HG03159 (cell line): Measurements from ENCODE around the gene GPR157.
A peak's percentile ranks its signal among the peaks of the same experiment; 100 is the strongest.
"Not testable (repeated sequence)": the region's sequence is repeated elsewhere in the genome, so short reads cannot be mapped to it uniquely, and the experiment has no call there.

ENCODE experiments used
- ATAC-seq: cut with Tn5 transposase; IDR thresholded peaks from one replicate; pipeline ENCODE4 v1.9.1; 2021; ENCODE audit warnings: mild to moderate bottlenecking, moderate library complexity; ENCODE audit not compliant: unreplicated experiment

The GPR157 gene

DNA sequence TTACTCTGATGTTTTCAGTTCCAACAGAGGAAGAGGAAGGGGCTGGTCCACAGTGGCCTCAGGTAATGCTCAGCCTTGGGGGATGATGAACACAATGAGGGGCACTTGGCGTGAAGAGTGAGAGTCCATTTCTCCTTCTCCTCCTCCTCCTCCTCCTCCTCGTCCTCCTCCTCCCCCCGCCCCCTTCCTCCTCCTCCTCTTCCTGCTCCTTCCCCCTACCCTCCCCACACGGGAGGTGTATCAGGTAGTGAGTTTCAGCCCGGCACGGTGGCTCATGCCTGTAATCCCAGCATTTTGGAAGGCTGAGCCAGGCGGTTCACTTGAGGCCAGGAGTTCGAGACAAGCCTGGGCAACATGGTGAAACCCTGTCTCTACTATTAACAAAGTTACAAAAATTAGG, 17.3 kb upstream of the GPR157 start:
- ATAC-seq, result no peak

DNA sequence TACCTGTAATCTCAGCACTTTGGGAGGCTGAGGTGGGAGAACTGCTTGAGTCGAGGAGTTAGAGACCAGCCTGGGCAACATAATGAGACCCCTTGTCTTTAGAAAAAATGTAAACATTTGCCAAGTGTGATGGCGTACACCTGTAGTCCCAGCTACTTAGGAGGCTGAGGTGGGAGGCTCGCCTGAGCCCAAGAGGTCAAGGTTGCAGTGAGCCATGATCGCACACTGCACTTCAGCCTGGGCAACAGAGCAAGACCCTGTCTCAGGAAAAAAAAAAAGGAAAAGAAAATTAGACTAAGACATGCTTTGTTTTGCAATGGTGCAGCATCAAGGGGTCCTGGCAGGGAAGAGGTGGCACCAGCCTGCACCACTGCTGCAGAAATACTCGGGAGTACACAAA, 16.8 kb upstream of the GPR157 start:
- ATAC-seq, result no peak

DNA sequence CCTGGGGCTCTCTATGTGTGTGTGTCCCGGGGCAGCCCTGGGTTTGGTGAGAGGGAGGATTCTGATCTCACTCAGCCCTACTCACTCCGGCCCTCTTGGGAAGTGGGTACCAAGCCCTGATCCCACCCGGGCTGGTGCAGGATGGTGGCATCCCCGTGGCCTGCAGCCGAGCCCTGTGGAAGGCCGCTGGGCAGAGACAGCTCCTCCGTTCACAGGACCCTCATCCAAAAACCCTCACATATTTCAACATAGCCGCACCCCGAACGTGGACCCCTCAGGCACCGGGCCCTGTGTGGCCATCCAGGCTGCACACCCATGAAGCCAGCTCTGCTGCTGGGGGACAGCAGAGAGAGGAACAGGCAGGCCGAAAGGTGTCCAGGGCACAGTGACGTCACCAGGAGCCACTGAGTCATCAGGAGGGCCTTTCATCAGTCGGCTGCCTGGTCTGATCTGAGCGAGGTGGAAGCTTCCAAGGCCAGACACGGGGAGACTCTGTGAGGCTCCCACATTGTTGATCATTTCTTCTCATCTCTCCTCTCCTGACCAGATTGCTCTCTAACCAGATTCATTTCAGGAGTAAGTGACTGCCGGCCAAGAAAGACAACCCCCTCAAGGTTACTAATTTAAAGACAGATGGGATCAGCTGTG, 16.2 kb upstream of the GPR157 start:
- ATAC-seq, result no peak

DNA sequence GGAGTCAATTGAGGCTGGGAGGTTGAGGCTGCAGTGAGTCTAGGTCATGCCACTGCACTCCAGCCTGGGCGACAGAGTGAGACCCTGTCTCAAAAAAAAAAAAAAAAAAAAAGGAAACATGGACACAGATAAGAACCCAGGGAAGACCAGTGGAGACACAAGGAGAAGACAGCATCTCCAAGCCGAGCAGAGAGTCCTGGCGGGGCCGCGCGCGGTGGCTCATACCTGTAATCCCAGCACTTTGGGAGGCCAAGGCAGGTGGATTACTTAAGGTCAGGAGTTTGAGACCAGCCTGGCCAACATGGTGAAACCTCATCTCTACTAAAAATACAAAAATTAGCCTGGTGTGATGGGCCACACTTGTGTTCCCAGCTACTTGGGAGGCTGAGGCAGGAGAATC, 15.6 kb upstream of the GPR157 start:
- ATAC-seq, result not testable (repeated sequence)

DNA sequence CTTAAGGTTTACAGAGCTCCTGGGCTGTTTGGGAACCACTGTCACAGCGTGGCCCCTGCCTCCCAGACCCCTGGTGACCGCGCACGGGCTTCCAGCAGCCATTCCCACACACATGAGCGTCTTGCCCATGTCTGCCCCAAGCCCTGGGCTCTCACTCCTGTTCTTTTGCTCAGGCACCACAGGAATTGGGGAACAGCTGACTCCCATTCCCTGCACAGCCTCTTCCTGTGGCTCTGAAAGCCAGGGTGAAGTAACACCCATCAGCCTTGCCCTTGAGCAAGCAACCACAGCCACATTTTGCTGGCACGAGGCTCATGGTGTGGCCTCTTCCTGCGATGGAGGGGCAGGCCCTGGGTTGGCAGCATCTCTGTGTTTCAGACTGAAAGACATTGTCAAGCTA, 14.3 kb upstream of the GPR157 start:
- ATAC-seq, result no peak

DNA sequence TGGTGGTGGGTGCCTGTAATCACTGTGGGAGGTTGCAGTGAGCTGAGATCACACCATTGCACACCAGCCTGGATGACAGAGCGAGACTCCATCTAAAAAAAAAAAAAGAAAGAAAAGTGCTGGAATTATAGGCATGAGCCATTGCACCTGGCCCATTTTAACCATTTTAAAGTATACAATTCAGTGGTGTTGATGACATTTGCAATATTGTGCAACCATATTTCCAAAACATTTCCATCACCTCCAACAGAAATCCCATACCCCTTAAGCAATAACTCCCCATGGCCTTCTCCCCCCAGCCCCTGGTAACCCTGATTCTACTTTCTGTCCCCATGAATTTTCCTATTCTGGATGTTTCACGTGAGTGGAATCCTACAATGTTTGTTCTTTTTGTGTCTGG, 11.0 kb upstream of the GPR157 start:
- ATAC-seq, result no peak

DNA sequence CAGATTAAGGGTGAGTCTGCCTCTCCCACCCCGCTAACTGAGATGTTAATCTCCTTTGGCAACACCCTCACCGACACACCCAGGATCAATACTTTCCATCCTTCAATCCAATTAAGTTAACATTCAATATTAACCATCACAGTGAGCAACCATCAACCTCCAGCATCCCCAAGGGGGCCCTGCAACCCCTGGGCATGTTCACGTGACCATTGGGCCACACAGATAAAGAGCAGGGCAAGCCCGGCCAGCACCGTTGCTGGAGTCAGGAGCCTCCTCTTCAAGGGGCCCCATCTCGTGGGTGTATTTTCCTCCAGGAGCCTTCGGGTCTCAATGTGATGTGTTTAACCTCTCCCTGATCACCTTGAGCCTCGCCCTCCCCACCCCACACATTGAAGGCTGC, 8.0 kb upstream of the GPR157 start:
- no peak for ATAC-seq

DNA sequence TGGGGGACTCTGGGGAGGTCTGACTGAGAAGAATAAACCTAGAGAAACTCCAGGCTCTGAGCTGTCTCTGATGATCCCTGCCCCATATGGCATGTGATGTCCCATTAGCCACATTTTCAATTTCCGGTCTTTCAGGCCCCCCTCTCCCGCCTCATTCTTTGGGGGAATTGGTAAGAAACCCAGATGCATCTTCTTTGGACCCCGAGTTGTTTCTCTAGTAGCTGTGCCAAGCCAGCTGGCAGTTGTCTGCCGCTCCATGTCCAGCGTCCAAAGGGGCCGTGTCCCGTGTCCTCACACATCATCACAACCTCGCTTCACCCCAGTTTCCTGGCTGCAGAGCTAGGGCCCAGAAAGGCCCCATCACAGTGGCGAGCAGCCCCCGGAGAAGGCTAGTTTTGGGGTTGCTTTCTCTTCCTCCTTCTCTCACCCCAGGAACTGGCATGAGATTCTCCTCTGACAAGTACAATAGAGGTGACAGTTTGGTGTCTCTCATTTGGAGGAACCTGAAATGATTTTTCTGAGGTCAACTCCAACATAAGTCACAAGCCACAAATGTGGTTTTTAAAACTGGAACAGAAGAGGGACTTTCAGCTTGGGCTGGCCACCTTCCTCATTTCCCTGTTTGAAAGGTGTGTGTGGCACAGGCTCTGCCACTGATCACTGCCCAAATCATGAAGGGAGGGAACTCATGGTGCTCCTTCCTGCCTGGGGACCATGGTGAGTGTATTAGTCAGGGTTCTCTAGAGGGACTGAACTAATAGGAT, 6.4 kb upstream of the GPR157 start:
- ATAC-seq, result no peak

DNA sequence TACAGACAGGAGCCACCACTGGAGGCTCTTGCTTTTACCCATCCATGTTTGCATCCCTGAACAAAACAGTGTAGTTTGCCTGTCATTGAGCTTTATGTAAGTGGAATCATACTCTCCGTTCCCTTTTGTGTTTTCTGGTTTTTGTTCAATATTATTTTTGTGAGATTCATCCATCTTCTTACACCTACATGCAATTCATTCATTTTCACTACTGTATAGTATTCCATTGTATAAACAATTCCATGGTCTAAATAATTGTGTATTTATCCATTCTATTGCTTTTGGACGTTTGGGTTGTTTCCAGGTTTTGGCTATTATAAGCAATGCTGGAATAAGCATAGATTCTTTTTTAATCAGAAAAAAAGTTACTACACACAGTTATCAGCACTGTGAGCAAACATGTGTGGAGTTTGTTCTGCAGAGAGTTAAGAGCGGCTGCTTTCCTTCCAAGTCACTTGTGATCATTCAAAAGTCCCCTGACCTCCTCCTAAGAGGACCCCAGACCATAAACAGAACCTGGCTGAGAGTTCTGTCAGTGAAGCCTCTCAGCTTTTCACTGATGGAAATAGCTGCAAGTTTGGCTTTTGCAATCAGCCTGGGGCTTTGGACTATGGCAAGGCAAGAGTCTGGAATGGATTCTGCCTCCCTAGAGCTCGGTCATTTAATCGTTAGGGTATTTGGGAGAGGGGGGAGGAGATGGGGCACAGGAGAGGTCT, 5.1 kb upstream of the GPR157 start:
- no peak for ATAC-seq

DNA sequence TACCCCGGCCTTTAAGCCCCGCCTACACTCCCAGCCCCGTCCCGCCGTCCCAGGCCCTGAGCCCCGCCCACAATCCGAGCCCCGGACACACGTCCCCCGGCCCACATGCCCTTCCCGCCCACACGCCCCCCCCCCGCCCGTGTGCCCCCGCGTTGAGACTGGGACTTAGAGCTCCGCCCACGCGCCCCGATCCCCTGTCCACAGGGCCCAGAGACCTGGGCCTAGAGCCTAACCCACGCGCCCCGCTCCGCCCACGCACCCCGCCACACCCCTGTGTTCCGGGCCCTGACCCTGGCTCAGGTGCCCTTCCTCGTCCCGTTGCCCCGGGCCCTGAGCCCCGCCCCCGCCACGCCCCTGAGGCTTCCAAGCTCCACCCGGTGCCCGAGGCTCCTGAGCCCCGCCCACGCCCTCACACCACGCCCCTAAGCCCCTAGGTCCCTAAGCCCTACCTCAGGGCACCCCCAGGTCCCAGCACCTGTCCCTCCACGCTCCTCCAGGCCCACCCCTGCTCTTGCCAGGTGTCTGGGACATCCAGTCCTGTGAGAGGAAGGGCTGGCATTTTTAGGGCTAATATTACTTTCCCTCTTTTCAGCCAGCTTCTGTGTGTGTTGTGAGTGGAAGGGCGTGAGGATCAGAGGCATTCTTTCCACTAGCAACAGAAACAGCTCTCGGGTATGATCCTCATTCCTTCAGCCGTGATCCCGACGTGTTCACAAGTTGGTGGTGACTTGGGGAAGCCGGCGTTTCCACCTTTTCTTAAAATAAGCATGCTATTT, 552 bp upstream of the GPR157 start:
- peak; percentile 59 for ATAC-seq

DNA sequence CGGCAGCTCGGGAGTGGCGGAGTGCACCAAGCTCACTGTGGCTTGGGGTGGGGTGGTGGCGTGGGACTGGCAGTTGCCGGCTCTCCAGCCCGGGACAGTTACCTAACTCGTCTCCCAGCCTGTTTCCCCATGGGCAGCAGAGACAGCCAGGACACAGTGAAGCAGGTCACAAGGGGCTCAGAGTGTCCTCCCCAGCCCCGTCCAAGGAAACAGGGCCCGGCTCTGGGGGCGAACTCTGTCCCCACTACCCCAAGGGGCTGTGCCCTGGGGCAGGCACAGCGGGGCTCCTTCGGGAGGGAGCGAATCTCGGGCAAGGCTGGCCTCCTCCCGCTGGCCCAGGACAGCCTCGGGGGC, 759 bp downstream of the GPR157 start:
- peak; percentile 2 for ATAC-seq

DNA sequence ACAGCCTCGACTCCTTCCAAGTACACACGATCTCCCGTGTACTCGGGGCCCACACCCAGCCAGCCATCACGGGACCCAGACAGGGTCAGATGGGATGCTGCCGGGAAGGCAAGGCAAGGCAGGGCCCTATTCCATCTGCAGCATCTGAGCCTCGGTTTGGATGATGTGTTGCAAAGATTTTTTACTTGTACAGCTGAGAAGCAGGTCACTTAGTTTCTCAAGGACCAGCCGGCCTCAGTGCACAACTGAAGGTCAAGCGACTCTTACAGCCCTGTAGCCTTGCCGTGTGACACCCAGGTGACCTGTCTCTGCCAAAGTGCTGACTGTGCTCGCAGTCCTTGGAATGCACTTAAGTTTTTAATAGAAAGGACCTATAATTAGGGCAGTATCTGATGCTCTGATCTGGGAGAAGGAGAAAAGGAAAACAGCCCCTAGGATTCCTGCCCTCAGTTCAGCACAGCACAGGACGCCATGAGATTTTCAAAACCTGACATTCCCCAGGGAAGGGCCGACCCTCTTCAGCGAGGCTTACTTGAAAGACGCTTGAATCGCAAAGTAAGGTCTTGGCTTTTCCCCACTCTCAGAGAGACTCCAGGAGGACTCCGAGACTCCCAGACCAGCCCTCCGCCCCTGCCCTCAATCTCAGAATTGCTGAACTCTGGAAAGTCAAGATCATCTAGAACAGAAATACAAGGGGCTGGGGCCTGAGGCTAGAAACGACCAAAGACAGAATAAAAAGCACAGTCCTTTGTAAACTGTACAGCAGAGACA, 1.3 kb downstream of the GPR157 start:
- no peak for ATAC-seq

DNA sequence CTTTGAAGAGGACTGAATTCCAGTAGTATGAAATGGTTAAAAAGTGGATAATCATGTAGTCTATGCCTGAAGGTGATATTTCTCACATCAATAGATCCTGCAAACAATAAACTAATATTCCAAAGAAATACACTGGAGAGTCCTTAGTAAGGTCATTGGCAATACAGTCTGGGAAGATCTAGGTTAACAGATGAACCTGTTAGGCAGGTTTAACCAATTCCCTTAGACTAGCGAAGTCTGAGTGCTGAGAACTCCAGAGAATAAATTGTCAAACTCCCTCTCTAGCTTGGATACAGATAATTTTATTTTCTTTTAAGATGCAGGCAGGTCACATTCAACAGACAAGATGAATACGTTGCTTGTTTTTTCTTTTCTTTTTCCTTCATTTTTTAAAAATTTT, 2.4 kb downstream of the GPR157 start:
- no peak for ATAC-seq

DNA sequence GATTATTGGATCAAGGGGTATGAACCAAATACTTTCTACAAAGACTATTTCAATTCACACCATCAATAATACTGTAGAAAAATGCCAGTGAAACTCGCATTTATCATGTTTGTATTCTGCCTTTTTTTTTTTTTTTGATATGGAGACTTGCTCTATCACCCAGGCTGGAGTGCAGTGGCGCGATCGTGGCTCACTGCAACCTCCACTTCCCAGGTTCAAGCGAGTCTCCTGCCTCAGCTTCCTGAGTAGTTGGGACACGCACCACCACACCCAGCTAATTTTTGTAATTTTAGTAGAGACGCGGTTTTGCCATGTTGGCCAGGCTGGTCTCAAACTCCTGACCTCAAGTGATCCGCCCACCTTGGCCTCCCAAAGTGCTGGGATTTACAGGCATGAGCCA, 3.1 kb downstream of the GPR157 start:
- not testable (repeated sequence) for ATAC-seq

DNA sequence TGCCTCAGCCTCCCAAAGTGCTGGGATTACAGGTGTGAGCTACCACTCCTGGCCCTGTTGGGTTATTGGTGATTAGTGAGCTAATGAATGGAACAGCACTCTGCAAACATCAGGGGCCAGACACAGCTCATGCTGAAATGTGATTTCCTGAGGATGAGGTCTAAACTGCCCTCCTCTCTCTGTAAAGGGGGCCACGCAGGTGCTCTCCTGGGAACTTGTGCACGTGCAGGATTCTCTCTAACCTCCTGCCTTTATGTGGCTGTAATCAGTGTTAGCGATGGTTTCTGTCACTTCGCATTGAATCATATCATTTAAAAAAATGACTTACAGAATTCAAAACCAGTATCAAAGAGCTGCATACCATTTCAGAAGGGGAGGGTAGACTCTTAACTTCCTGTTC, 3.6 kb downstream of the GPR157 start:
- no peak for ATAC-seq

DNA sequence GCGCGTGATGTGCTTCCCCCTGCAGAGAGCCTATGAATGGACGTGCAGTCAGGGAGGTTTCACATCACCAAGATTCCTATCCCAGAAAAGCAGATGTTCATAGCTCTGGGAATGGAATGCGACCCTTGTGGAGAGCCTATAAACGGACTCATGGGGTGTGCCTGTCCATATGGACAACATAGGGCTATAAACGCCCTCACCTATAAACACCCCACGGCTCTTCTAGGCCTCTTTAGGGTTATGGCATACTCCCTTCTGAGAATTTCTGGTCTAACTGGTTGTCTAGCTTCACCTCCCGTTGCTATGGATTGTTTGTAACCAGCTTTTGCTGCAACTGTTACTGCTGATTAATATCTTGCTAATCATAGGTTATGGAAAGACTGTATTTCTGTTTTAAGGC, 4.5 kb downstream of the GPR157 start:
- ATAC-seq, result not testable (repeated sequence)

DNA sequence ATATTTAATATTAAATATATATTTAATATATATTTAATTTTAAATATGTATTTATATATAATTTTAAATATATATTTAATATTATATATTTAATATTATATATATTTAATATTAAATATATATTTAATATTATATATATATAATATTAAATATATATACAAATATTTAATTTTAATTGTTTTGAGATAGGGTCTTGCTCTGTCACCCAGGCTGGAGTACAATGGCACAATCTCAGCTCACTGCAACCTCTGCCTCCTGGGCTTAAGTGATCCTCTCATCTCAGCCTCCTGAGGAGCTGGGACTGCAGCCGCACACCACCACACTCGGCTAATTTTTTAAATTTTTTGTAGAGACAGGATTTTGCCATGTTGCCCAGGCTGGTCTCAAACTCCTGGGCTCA, 5.2 kb downstream of the GPR157 start:
- ATAC-seq, result not testable (repeated sequence)

DNA sequence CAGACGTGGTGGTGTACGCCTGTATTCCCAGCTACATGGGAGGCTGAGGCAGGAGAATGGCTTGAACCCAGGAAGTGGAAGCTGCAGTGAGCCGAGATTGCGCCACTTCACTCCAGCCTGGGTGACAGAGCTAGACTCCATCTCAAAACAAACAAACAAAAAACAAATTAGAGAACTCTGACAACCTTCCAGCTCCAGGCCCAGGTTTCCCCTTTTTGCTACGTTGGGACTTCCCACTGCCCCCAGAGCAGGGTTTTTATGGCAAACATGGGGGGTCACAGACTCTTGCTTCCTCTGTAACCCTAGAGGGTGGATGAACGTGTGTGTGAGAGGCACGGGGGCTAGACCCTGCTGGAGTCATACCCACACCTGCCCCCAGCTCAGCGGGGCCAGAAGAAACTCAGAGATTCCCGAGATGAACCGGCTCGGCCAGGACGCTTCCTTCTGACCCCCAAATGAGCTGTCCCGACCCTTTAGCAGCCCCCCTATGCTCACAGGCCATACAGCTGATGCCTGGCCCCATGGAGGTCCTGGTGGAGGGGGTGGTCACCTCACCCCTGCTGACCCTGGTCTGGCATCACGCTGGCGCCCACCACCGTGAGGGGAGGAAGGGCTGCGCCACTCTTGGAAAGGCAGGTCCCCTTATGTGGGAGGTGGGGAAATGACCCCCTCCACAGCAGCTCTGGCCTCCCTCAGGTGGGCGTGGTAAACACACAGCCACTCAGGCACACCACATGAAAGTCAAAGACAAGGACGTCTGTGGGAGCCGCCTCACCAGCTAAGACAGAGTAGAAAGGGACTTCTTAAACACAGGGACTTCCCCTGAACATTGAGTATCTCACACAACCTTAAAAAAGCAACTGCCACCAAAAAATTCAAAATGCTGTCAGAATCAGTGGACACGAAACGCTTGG, 7.1 kb downstream of the GPR157 start:
- no peak for ATAC-seq

DNA sequence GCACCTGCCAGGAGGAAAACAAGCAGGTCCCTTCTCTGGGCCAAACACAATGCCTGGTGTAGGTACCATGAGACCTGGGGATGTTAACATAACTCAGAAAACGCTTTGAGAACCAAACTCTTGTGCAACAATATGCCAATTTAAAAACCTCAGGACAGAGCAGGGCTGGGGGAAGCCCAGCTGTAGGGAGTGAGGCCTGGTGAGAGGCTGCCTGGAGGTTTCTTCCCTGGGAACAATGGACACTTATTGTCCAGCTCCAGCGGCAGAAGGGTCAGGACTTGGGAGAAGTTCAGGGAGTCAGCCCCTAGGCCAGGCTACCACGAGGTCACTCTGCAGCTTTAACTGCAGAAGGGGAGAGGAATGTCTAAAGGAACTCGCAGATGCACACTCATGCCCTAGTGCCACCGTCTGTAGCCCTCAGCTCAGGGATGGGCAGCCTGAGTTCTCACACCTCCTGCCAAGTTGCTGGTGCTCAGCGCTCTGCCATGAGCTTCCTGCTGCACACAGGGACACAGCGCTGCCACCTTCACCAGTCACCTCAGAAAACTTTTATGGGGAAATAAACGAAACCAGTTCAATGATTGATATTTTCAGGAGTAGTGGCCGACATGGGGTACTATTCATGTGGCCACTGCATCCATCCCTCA, 8.5 kb downstream of the GPR157 start:
- no peak for ATAC-seq
